Esophagus muscularis mucosa (tissue), 4 donors: ENCODE measurements around the gene NRF1. TPM values are rescaled to one million over a fixed set of nuclear protein-coding genes. Genes with fewer than 3 reads are reported as not detected.

Experiments used
- DNase-seq: peaks from one replicate; pipeline ENCODE4 v3.0.0-alpha.2; 2017; ENCODE audit errors: extremely low spot score
- H3K27ac ChIP-seq, 4 donors: fragments of 200-600 bp; sonication (generic); replicated peaks in 1 of 4; 1 replicate in 3 of 4; 2 replicates in 1 of 4; pipeline ENCODE4 v1.5.1; 2016 to 2019; ENCODE audit warnings: mild to moderate bottlenecking in 1 of 4
- H3K27me3 ChIP-seq, 4 donors: fragments of 200-600 bp; sonication (generic); one replicate each; pipeline versions ENCODE4 v1.5.1 to v1.6.0; 2016 to 2019
- H3K36me3 ChIP-seq, 4 donors: fragments of 200-600 bp; sonication (generic); one replicate each; pipeline ENCODE4 v1.5.1; 2016 to 2019
- H3K4me1 ChIP-seq, 4 donors: fragments of 200-600 bp; sonication (generic); one replicate each; pipeline ENCODE4 v1.5.1; 2016 to 2019
- H3K4me3 ChIP-seq, 4 donors: fragments of 200-600 bp; sonication (generic); 1 replicate in 2 of 4; 2 replicates in 2 of 4; pipeline ENCODE4 v1.5.1; 2016 to 2019; ENCODE audit warnings: mild to moderate bottlenecking in 4 of 4, moderate library complexity in 1 of 4
- H3K9me3 ChIP-seq, 4 donors: fragments of 200-600 bp; sonication (generic); 1 replicate in 3 of 4; 2 replicates in 1 of 4; pipeline ENCODE4 v1.5.1; 2016 to 2019
- EP300 ChIP-seq: sonication (generic); formaldehyde crosslinking; IDR thresholded peaks from one replicate; pipeline ENCODE4 v1.6.1; 2017; ENCODE audit warnings: antibody characterized with exemption
- POLR2A ChIP-seq: fragments of 450-650 bp; IDR thresholded peaks from one replicate; pipeline ENCODE4 v1.6.1; 2017; ENCODE audit warnings: antibody characterized with exemption, moderate library complexity, mild to moderate bottlenecking, low read depth
- POLR2AphosphoS5 ChIP-seq, 2 donors: sonication (generic); formaldehyde crosslinking; IDR thresholded peaks; one replicate each; pipeline ENCODE4 v1.6.1; 2017; ENCODE audit warnings: antibody characterized with exemption in 2 of 2
- WGBS: methylation state at CpG from one replicate; pipeline ENCODE4 v1.1.5; 2018; 5-methylcytosine and 5-hydroxymethylcytosine counted together
- intact Hi-C: fragments of 100-400 bp; cut with DNase I; formaldehyde crosslinking; loops from one replicate; pipeline ENCODE4 v1.15.1; 2023
- total RNA-seq, 4 donors: library from RNA; depleted of rRNA; stranded (reverse); fragments of >200 nt; gene quantifications; one replicate each; pipeline versions ENCODE4 v1.1.0 to v1.2.1, GENCODE V29; 2016
- TF ChIP-seq, protein P1 (sequence below), 3 experiments: fragments of 200-600 bp in 2 of 3; fragments of 450-650 bp in 1 of 3; sonication (generic) in 2 of 3; IDR thresholded peaks; one replicate each; pipeline ENCODE4 v1.5.1; 2017 to 2019; ENCODE audit warnings: antibody characterized with exemption in 3 of 3, mild to moderate bottlenecking in 2 of 3, moderate library complexity in 1 of 3

Gene NRF1
- total RNA-seq, 4 donors from 2014 or later: 8.7 to 19.1 (median 15.9) TPM

DNA sequence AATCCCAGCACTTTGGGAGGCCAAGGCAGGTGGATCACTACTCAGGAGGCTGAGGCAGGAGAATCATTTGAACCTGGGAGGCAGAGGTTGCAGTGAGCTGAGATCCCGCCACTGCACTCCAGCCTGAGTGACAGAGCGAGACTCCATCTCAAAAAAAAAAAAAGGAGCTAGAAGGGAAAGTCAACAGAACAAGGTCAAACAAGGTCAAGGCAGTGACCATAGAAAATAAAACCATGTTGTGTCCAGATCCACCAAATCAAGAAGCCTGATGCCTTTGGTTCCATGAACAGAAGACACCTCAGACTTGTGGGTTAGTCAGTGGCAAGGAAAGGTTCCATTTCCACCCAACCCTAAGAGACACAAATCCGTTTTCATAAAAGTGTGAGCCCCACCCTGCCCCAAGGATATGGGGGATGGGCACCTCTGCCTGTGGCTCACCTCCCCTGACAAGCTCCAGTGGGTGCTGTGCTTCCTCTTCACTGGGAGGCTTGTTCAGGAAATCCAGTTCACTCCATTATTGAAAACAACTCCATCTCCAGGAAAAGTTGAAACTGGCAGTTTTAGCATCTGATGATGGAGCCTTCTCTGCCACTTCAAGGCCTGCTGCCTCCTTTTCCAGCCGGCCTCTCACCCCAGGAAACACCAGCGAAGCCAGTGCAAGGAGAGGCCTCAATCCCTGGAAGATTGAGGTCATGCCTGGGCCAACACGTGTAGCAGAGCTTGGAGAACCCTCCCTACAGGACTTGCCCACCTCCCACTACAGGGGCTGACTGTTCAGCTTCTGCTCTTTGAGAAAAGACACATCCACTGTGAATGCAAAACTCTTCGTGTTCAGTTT is 152.9 kb downstream of the NRF1 start:
- Histone ChIP-seq H3K9me3 (no peaks in the 10 kb centered on the region), H3K4me1 (no peaks in the 10 kb centered on the region), H3K27me3 (peaks cover 0 to 5% (median 0%) of the 10 kb centered on the region in 4 donors), H3K4me3 (no peak overlapping the region), H3K27ac (no peak overlapping the region), H3K36me3 (no peaks in the 10 kb centered on the region)
- intact Hi-C loops: no loop called here
- 88% methylated on average over 7 of the region's 7 CpGs for WGBS
- TF ChIP-seq POLR2AphosphoS5 (IDR thresholded peaks at IDR 0.05) (no peak), POLR2A (no peak), EP300 (no peak)
- TF ChIP-seq, protein P1, sequence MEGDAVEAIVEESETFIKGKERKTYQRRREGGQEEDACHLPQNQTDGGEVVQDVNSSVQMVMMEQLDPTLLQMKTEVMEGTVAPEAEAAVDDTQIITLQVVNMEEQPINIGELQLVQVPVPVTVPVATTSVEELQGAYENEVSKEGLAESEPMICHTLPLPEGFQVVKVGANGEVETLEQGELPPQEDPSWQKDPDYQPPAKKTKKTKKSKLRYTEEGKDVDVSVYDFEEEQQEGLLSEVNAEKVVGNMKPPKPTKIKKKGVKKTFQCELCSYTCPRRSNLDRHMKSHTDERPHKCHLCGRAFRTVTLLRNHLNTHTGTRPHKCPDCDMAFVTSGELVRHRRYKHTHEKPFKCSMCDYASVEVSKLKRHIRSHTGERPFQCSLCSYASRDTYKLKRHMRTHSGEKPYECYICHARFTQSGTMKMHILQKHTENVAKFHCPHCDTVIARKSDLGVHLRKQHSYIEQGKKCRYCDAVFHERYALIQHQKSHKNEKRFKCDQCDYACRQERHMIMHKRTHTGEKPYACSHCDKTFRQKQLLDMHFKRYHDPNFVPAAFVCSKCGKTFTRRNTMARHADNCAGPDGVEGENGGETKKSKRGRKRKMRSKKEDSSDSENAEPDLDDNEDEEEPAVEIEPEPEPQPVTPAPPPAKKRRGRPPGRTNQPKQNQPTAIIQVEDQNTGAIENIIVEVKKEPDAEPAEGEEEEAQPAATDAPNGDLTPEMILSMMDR (IDR thresholded peaks at IDR 0.05): no peak
- no peak for DNase-seq

DNA sequence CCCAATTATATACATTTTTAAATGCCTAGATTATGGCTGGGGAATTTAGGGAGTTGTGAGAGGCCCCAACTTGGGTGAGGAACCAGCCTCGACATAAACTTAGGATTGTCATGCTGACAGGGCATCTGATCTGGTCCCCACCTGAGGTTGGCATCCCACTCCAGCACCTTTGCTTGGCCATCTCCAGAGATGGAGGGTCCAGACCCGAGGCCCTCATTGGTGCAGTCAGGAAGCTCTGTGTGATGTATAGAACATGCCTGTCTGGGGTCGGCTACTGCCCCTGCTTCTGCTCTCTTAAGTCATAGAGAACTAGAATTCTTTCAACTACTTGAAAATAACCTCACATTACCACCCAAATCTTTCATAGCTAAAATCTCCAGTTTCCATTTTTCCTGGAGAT is 153.8 kb downstream of the NRF1 start:
- TF ChIP-seq POLR2A (no peak), EP300 (no peak), POLR2AphosphoS5 (IDR thresholded peaks at IDR 0.05) (no peak)
- TF ChIP-seq, protein P1 (IDR thresholded peaks at IDR 0.05): no peak
- intact Hi-C loops: no loop called here
- DNase-seq: no peak
- WGBS: 93% methylated on average over 3 of the region's 3 CpGs
- Histone ChIP-seq H3K4me1 (no peaks in the 10 kb centered on the region), H3K36me3 (no peaks in the 10 kb centered on the region), H3K4me3 (no peak overlapping the region), H3K27me3 (peaks cover 0 to 5% (median 0%) of the 10 kb centered on the region in 4 donors), H3K27ac (no peak overlapping the region), H3K9me3 (no peaks in the 10 kb centered on the region)

DNA sequence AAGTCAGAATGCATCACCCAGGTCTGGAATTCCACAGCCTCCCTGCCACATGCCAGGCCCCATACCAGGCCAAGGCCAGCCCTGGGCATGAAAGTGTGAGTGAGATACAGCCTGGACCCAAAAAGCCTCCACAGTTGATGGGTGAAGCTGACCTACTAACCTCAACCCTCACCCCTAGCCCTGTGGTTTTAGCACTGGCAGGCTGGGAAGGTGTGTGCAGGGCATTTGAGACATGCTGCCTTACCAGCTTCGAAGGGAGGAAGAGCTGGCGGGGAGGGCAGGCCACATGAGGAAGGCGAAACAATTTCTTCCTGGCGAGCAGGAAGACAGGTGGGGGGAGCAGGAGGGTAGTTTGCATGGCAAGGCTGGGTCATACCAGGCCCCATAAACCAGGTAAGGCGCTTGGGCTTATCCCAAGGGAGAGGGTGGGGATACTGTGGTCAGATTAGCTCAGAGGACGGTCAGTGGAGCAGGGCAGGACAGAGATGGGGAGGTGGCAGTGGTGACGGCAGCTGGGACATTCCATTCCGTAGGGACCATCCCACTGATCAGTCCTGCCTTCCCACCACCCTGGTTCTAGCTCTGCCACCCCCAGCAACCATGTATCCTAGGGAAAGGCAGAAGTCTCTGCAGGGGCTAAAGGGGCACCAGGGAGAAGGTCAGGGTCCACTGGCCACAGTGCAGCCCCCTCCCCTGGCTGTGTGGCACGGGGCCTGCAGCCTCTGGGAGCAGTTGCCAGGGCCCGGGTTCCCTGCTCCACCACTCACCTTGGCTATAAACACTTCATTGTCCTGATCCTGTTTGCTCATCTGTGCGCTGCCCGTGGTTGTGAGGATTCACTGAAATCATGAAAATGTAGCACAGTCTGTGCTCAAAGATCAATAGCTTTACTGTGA is 155.8 kb downstream of the NRF1 start:
- no peaks in the 10 kb centered on the region for H3K36me3 ChIP-seq
- no peaks in the 10 kb centered on the region for H3K9me3 ChIP-seq
- H3K27ac ChIP-seq: no peak overlapping the region
- WGBS: 91% methylated on average over 11 of the region's 12 CpGs
- peaks cover 0 to 14% (median 0%) of the 10 kb centered on the region in 4 donors for H3K27me3 ChIP-seq
- H3K4me1 ChIP-seq: no peaks in the 10 kb centered on the region
- TF ChIP-seq POLR2A (no peak), POLR2AphosphoS5 (IDR thresholded peaks at IDR 0.05) (no peak), EP300 (no peak)
- TF ChIP-seq, protein P1 (IDR thresholded peaks at IDR 0.05): no peak
- intact Hi-C loops: no loop called here
- DNase-seq: no peak
- no peak overlapping the region for H3K4me3 ChIP-seq

DNA sequence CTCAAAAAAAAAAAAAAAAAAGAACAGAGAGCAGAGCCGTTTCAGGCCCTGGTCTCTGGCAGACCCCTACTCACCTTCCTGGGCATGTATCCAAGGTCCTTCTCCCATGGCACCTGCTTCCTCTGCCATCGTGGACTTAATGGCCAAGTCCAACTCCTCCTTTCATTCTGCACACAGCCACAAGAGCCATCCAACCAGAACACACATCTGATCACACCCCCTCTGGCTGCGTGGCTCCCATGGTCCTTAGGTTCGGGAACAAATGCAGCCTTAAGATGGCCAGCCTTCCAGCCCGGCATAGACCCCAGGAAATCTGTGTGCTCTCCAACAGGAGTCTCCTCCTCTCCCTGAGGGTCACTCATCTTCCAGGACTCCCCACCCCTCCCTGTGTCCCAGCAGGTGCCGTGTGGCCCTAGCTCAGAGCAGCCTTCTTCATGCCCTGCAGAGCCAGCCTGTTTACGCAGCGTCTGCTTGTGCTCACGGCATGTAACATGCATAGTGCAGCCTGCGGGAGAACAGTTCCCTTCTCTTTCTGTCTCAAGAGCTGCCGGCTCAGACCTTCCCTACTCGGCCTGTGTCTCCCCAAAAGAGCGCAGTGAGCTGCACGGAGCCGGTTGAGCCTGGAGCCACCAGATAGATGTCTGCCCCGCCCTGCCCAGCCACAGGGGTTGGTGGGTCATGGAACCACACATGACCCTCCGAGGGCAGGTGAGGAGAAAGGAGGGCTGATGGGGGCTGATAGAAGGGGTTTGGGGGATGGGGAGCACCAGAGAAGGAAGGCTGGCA is 157.3 kb downstream of the NRF1 start:
- peaks cover 0 to 20% (median 0%) of the 10 kb centered on the region in 4 donors for H3K27me3 ChIP-seq
- H3K4me1 ChIP-seq: no peaks in the 10 kb centered on the region
- WGBS: 87% methylated on average over 17 of the region's 17 CpGs
- no peak for DNase-seq
- no peak overlapping the region for H3K27ac ChIP-seq
- no peaks in the 10 kb centered on the region for H3K9me3 ChIP-seq
- no peaks in the 10 kb centered on the region for H3K36me3 ChIP-seq
- H3K4me3 ChIP-seq: no peak overlapping the region
- intact Hi-C loops: no loop called here
- TF ChIP-seq EP300 (no peak), POLR2A (no peak)
- TF ChIP-seq, protein P1 (IDR thresholded peaks at IDR 0.05): no peak
